ENCODE measurements around the gene PI4KB.
"Not testable (repeated sequence)": the region's sequence is repeated elsewhere in the genome, so short reads cannot be mapped to it uniquely, and the experiment has no call there.

Gene PI4KB

DNA sequence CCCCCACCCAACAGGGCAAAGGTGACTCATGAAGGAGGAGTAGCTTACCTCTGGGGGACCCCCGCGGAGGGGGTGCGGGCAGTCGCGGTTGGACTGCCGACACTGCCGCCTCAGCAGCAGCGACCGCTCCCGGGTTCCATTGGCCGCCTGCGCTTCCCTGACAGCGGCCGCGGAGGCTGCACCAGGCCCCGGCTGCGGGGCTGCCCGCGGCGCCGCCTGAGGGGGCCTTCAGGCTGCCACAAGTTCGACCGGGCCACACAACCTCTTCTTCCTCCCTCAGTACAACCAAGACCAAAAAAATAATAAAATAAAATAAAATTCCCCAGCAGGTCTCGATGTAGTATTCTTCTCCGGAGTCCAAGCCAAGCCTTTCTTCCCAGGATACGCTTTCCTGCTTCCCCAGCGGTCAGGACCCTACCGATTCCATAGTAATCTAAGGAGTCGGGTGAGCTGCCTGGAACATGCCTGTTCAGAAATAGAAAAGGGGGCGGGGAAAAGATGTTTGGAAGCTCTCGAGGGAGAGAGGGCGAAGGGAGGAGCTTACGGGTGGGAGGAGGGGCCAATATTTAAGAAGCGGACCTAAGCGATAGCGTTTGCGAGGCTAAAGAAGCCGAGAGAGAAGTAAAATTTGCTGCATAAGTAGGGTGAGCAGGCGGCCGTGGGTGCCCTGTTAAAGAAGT lies at the start of gene PI4KB:
PI4KB (minus strand) TSS at position 194 of the 680 bp plus-strand sequence. CDS start 10,935 bp downstream, outside the sequence.
- in situ Hi-C loops (cut with MboI; ENCODE audit: low sequenced_read_pairs): no loop called here

DNA sequence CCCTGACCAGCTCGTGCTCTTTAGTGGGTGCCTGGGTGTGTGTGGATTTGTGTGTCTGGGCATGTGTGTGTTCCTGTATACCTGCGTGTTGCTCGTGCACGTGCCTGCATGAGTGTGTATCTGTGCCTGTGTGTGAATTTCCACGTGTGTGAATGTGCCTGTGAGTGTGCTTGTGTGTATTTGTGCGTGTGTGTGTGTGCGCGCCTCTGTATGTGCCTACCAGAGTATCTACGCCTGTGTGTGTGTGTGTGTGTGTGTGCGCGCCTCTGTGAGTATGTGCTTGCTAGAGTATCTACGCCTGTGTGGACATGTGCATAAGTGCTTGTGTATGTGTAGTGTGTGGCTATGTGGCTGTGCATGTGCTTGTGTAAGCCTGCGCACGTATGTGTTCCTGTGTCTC lies 46.0 kb upstream of the PI4KB start:
- in situ Hi-C loops (cut with MboI; ENCODE audit: low sequenced_read_pairs): no loop called here

DNA sequence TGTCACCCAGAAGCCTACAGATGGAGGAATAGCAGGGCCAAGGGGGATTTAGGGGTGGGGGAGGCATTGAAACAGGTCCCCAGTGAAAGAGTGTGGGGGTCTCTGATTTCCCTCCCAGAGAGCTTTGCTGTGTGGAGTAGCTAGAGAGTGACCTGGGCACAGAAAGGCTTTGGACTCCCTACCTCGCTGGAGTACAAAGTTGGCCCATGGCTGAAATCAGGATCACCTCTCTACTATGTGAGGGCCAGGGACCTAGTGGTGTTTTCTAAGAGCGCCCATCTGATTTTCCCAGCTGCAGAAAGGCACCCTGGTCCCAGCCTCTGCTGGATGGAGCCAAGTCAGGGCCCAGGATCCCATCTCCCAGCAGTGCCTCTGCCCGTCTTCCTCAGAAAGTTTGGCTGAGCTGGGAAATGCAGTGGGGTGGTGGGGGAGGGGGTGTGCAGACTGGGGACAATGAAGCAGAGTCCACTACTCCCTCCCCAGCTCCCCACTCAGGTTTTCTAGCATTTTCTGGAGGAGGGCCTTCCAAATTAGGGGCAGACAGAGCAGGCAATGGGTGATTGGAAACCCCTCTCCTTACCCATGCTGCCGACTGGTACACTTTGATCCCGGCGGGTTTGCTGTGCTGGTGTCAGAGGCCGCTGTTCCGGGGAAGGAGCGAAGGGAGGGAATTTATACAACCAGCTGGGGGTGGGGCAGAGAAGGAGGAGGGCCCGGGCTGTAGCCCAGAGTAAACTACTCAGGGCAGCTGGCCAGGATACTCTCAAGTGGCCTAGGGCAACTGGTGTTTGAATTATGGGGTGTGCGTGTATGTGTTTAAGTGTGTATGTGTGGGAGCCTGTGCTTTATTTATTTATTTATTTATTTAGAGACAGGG lies 45.1 kb upstream of the PI4KB start, which contains the start of gene SELENBP1:
SELENBP1 (minus strand) TSS at position 648 of the 877 bp plus-strand sequence; CDS start at position 584, 64 bp downstream.
- in situ Hi-C loops (cut with MboI; ENCODE audit: low sequenced_read_pairs): no loop called here

DNA sequence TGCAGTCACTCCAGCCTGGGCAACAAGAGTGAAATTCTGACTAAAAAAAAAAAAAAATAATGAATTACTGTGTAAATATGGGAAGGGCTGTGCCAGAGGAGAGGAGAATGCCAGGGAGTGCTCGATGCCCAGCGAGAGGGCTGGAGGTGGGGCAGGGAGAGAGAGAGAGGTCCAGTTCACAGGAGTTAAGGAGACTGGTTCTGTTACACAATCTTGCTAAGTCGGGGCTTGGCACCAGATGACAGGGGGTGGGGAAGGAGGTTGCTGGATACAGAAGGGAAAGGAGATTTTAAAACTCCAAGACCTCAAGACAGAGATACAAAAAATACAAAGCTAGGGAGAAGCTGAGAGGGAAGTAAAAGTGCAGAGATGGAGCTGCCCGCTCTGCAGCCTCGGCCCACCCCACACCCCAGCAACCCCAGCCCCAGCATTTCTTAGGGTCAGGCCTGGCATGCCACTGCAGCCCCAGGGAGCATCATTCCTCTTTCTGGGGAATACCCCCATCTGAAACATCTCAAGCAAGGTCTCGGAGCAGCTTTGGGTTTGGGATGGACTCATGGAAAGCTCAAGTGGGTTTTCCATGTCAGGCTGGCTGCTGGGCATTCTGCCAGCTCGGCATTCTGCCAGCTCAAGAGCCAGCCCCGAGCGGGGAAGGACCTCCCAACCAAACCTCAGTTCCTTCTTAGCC lies 44.3 kb upstream of the PI4KB start:
- in situ Hi-C loops (cut with MboI; ENCODE audit: low sequenced_read_pairs): no loop called here

DNA sequence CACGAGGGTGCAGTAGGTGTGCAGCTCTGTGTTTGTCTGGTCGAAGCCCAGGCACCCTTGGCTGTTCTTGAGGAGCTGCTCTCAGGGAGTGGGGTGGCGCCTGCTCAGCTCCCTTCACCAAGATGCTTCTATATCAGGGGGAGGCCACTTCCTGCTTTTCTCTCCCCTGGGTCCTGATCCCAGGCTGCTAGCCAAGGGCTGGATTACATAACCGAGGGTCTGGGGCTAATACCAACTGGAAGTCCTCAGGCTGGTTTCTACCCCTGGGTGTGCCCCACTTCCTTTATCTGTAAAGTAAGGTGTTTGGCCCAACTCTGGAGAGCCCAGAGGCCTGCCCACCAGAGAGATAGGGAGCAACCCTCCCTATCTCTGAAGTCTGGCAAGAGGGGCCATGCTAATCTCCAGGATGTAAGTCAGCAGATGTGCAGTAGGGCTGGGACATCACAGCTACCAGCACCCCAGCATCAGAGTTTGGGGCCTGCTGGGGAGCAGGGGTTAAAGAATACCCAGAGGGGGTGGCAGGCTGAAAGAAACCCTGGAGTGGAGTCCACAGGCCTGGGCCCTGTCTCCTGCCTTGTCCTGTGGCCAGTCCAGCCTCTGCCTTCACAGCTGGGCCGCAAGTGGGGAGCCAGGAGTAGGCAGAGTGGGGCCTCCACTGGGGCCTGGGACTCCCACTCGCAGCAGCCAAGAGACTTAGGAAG lies 43.1 kb upstream of the PI4KB start:
- in situ Hi-C loops (cut with MboI; ENCODE audit: low sequenced_read_pairs): no loop called here

DNA sequence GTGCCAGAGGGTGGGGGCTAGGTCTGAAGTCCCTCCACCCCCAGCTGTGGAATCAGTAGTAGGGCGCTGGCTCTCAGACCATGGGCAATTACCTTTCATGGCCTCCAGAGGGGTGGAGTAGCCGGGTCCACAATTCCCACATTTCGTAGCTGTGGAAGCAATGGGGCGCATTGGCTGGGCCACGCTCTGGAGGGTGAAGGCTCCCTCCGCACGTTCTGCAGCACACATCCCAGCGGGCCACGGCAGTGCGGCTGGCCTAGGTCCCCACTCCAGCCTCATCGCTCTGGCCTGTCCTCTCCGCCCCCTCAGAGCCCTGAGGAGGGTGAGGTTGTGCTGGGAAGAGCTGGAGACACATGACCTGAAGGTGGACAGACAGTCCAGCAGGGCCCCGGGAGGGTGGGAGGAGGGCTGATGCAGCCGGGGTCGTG lies 42.4 kb upstream of the PI4KB start:
- in situ Hi-C loops (cut with MboI; ENCODE audit: low sequenced_read_pairs): no loop called here

DNA sequence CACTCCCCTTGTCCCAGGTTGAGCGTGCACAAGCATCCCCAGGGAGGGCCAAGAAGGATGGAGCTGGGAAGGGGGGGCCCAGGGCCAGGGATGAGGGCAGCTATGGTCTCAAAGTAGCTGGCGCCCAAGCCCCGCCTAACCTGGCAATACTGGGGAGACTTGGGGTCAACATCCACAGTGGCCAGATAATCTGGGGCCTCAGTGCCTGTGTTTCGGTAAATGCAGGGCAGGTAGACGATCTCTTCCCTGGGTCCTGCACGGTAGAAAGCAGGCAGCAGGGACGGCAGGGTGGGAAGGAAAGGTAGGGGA lies 42.0 kb upstream of the PI4KB start:
- in situ Hi-C loops (cut with MboI; ENCODE audit: low sequenced_read_pairs): no loop called here

DNA sequence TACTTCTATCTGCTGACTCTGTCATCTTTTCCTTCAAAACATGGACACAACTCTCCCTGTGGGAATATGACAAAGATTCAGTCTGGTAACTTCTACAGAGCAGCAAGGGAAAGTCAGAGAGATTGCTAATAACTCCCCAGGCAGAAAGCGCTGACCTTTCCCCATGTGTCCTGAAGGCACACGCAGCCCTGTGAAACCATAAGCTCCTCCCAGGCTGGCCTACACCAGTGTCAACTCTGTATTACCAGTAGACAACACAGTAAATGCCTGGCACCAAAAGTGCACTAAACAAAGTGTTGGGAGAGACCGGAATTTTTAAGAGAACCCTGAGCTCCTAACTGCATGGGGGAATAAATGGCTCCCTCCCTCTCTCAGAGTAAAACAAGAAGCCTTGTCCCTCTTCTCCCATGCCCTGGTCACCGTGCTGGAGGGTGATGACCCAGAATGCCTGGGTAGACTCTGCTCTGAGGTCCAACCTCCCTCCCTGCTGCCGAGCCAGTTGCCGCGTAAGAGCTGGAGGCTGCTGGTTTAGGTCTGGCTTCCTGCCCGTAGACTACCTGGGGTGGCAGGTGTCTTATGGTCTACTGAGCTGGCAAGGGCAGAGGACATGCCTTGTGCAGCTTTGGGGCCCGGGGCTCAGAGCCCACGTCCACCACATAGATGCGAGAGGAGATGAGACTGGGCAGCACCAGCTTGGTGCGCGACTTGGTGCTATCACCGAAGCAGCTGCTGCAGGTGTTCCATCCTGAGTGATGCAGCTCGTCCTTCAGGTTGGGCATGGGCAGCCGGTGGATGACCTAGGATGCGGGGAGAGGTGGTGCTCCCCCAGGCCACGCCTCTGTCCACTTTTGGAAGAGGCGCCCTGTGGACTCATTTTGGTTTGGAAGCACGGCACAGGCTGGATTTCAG lies 41.4 kb upstream of the PI4KB start:
- in situ Hi-C loops (cut with MboI; ENCODE audit: low sequenced_read_pairs): no loop called here

DNA sequence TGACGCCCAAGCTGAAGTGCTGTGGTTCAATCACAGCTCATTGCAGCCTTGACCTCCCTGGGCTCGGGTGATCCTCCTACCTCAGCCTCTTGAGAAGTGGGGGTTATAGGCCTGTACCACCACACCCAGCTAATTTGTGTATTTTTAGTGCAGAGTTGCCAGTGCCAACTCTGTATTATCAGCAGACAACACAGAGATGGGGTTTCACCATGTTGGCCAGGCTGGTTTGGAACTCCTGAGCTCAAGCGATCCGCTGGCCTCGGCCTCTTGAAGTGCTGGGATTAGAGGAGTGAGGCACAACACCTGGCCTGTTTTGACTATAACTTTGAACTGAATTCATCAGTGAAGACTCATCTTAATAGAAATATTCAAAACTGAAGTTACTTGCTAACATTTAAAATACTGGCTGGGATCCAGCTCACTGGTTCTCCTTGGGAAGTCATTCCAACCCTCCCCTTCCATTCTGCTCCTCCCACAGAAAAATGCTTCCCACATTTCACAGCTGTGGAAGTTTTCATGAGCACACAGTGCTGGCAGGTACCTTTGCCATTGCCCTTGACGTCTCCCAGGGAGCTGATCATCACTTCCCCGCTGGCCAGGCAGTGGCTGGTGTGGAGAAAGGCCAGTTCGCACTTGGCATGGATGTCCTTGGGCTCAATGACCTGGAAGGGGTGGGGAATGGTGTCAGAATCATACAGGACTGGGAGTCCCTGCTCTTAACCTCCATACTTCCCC lies 40.6 kb upstream of the PI4KB start:
- in situ Hi-C loops (cut with MboI; ENCODE audit: low sequenced_read_pairs): no loop called here

DNA sequence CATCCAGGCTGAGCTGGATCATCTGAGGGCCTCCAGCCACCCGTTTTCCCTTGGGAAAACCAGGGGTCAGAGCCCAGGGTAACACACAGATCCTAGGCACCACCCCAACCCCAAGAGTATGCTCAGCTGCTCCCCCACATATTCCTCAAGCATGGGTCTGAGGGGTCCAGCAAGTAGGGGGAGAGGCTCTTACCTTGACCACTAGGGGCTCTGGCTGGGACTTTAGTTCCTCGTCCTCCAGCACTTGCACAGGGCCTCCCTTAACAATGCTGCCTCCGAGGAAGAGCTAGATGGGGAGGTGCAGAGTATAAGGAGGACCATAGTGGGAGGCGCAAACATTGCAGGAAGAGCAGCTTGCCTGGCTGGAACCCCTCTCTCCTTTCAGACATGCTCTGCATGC lies 37.8 kb upstream of the PI4KB start:
- in situ Hi-C loops (cut with MboI; ENCODE audit: low sequenced_read_pairs): no loop called here

DNA sequence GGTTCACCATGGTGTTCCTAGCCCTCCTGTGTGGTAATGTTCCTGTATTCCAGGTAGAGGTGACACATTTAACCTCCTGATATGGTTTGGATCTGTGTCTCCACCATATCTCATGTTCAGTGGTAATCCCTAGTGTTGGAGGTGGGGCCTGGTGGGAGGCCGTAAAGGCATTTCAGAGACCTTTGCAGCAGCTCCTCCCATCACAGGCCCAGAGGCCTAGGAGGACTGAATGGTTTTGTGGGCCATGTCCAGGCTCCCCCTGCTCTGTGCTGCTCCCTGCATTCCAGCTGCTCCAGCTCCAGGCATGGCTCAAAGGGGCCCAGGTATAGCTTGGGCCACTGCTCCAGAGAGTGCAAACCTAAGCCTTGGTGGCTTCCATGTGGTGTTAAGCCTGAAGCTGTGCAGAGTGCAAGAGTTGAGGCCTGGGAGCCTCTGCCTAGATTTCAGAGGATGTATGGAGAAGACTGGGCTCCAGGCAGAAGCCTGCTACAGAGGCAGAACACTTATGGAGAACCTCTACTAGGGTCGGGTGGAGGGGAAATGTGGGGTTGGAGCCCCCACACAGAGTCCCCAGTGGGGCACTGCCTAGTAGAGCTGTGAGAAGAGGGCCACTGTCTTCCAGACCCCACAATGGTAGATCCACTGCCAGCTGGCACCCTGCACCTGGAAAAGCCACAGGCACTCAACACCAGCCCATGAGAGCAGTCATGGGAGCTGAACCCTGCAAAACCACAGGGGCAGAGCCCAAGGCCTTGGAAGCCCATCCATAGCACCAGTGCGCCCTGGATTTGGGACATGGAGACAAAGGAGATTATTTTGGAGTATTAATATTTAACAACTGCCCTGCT lies 35.3 kb upstream of the PI4KB start:
- in situ Hi-C loops (cut with MboI; ENCODE audit: low sequenced_read_pairs): no loop called here

DNA sequence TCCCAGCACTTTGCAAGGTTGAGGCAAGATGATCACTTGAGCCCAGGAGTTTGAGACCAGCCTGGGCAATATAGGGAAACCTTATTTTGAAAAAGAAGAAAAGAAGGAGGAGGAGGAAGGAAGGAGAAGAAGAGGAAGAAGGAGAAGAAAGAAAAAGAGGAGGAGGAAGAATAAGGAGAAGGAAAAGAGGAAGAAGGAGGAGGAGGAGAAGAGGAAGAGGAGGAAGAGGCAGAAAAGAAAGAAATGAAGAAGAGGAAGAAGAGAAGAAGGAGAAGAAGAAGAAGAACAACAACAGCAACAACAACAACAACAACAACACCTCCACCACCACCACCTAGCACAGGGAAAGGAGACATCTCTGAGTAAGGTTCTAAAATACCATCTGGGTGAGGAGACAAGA lies 34.7 kb upstream of the PI4KB start:
- in situ Hi-C loops (cut with MboI; ENCODE audit: low sequenced_read_pairs): no loop called here

DNA sequence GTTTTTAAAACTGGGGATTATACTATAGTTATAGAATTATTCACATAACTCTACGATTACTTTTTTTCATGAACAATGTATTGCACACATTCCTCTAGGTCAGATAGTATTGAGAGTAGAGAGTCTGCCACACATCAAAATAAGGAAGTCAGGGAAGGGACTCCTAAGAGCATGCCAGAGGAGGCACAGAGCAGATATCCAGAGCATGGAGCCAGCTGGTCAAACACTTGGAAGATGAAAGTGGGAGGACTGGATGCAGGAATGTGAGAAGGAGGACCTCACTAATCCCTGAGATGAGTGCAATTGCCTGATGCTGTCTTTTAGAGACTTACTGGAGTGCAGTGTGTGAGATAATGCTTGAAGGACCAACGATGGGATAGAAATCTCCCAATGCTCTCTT lies 29.5 kb upstream of the PI4KB start:
- in situ Hi-C loops (cut with MboI; ENCODE audit: low sequenced_read_pairs): no loop called here

DNA sequence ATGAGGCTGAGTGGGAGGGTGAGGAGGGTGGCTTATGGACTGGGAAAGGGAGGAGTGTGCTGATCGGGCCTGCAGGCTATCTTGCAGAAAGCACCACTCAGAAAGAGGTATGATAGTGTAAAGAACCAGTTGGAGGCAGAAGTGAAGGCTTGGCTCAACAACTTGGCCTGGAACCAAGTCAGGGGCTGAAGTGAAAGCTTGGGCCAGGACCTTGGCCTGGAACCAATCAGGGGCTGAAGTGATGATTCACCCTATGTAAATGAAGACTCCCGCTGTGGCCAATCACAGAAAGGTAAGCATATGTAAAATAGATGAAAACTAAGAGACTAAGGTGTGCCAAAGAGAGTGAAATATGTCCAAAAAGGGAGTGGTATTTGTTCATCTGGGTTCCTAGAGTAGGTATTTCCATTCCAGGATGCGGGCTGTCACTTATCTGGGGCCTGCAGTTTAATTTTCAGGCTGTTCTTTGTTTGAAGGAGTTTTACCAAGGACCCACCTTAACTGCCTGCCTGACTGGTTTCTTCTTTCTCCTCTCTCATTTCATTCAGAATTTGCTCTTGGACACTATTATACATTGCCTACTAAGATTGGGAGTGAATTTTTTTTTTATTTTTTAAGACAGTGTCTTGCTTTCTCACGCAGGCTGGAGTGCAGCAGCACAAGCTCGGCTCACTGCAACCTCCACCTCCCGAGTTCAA lies 25.0 kb upstream of the PI4KB start:
- in situ Hi-C loops (cut with MboI; ENCODE audit: low sequenced_read_pairs): no loop called here

DNA sequence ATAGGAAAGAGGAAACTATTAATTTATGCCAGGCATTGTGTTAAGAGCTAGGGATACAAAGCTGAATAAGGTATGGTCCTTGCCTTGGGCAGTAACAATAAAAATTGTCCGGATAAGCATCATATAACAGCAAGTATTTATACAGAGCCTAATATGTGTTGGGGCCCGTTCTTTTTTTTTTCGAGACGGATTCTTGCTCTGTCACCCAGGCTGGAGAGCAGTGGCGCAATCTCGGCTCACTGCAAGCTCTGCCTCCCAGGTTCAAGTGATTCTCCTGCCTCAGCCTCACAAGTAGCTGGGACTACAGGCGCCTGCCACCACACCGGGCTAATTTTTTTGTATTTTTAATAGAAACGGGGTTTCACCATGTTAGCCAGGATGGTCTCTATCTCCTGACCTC lies 23.1 kb upstream of the PI4KB start:
- in situ Hi-C loops (cut with MboI; ENCODE audit: low sequenced_read_pairs): not testable (repeated sequence)

DNA sequence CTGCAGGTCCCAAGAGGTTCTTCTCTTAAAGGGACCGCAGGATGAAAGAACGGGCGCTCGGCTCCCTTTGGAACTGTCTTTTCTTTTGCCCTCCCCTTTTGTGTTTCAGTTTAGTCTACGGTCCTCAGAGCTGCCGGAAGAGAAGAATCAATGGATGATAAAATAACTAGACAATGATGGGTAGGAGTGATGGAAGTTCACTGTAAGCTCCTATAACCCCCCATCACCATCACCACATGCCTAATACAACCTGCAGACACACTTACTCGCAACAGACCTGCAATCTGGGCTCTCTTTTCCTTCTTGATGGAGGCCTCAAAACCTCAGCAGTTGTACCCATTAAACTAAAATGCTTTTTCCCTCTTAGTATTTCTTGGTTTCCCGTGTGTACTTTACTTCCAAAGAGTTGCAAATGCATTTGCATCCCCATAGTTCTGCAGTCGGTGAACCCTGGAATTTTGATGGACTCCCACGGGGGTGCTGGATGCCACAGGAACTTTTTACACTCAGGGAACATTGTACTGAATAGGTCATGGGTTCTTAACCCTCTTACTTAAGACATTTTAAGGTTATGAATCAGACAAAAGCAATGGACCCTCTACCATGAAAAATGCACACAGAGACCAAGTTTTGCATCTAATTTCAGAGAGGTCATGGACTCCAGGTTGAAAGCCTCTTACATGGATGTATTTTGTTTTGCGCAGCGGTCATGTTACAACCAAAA lies 20.5 kb upstream of the PI4KB start:
- in situ Hi-C loops (cut with MboI; ENCODE audit: low sequenced_read_pairs): no loop called here

Data from HL-60/S4 (cell line).